Testis (tissue), 2 donors: ENCODE results near the gene BBX.

Experiments used
- CTCF ChIP-seq, 3 experiments: fragments of 450-650 bp in 2 of 3; fragments of 200-600 bp in 1 of 3; sonication (generic) in 1 of 3; IDR thresholded peaks; one replicate each; pipeline ENCODE4 v1.5.1; 2016 to 2019; ENCODE audit warnings: antibody characterized with exemption in 3 of 3, mild to moderate bottlenecking in 2 of 3, moderate library complexity in 1 of 3
- POLR2A ChIP-seq: fragments of 450-650 bp; IDR thresholded peaks from one replicate; pipeline ENCODE4 v1.6.1; 2017; ENCODE audit warnings: antibody characterized with exemption, mild to moderate bottlenecking, moderate library complexity

GRCh38 chr3:107818025-107818424 lies 295.3 kb downstream of the BBX start:
- no peak for TF ChIP-seq CTCF (IDR thresholded peaks at IDR 0.05)
- TF ChIP-seq POLR2A: no peak
